GM06990 (cell line): ENCODE measurements around the gene HIPK2.

Source experiments
- DNase-seq: peaks from one replicate; pipeline ENCODE4 v3.0.0-alpha.2; 2011; ENCODE audit not compliant: insufficient read length; ENCODE audit errors: extremely low read depth
- H3K27me3 ChIP-seq: replicated peaks from 2 replicates; pipeline ENCODE4 v1.6.0; 2011; ENCODE audit warnings: low read length; ENCODE audit not compliant: control insufficient read depth, insufficient read depth
- H3K36me3 ChIP-seq: 2 replicates; pipeline ENCODE4 v1.5.1; 2011; ENCODE audit warnings: low read length; ENCODE audit not compliant: control insufficient read depth, insufficient read depth
- H3K4me3 ChIP-seq: replicated peaks from 2 replicates; pipeline ENCODE4 v1.5.1; 2011; ENCODE audit warnings: low read depth, mild to moderate bottlenecking, control low read depth, low read length
- CTCF ChIP-seq: IDR thresholded peaks from 2 replicates; pipeline ENCODE4 v1.5.1; 2011; ENCODE audit warnings: low read length, control low read depth, mild to moderate bottlenecking, inconsistent platforms; ENCODE audit not compliant: insufficient read depth, poor library complexity, severe bottlenecking

The HIPK2 gene

GRCh38 chr7:139522830-139523198, 255.0 kb downstream of the HIPK2 start:
- no peak overlapping the region for H3K4me3 ChIP-seq
- no peak for DNase-seq
- no peak for TF ChIP-seq CTCF
- no peaks in the 10 kb centered on the region; the same call in 1 of the 2 replicates for H3K27me3 ChIP-seq
- H3K36me3 ChIP-seq: no peaks in the 10 kb centered on the region

GRCh38 chr7:139521439-139521838, 256.4 kb downstream of the HIPK2 start:
- no peaks in the 10 kb centered on the region; the same call in 1 of the 2 replicates for H3K27me3 ChIP-seq
- no peak overlapping the region for H3K4me3 ChIP-seq
- no peak for TF ChIP-seq CTCF
- DNase-seq: no peak
- H3K36me3 ChIP-seq: no peaks in the 10 kb centered on the region

- H3K27me3 ChIP-seq: no peaks in the 10 kb centered on the region
- no peak for TF ChIP-seq CTCF
- DNase-seq: no peak
- no peak overlapping the region for H3K4me3 ChIP-seq
- no peaks in the 10 kb centered on the region for H3K36me3 ChIP-seq
Observed at GRCh38 chr7:139515266-139515665, 262.5 kb downstream of the HIPK2 start.
